Measurements from ENCODE around the gene GSE1.

The GSE1 gene

DNA sequence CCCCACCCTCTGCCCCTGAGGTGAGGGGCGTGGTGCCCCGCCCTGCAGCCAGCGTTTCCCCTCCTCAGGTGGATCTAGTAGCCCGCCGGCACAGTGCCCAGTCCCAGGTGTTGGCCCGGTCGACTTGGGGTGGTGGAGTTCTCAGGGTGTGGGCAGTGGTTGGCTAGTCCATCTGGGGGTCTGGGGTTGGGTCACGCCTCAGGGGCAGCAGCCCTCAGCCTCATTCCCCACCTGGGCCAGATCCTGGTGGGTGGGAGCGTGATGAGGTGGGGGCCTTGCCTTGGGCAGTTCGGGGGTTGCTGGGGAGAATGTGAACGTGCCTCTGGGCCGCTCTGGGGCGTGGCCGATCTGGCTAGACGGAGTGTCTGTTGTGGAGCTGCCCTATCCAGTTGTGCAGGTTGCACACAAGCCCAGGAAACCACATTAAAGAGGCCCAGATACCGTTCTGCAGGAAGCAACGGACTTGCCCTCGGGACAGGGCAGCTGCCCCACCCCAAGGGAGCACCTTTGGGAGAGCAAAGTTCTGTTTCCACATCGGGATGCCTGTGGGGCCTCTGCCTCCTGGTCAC is 32.0 kb downstream of the GSE1 start:
- Histone ChIP-seq H3K27me3 (ENCODE audit: control insufficient read depth, insufficient read depth, low read length) (no peaks in the 10 kb centered on the region), H3K9me3 (ENCODE audit: control insufficient read depth, insufficient read depth, low read length) (no peaks in the 10 kb centered on the region), H3K4me3 (ENCODE audit: low read depth, low read length) (no peak overlapping the region), H3K4me1 (ENCODE audit: control insufficient read depth, insufficient read depth, low read length) (no peaks in the 10 kb centered on the region), H3K9ac (ENCODE audit: low read depth, low read length) (no peak overlapping the region), H3K36me3 (ENCODE audit: control insufficient read depth, insufficient read depth, low read length) (peaks cover 57% of the 10 kb centered on the region)

- Histone ChIP-seq H3K9me3 (ENCODE audit: control insufficient read depth, insufficient read depth, low read length) (no peaks in the 10 kb centered on the region), H3K4me3 (ENCODE audit: low read depth, low read length) (no peak overlapping the region), H3K27me3 (ENCODE audit: control insufficient read depth, insufficient read depth, low read length) (no peaks in the 10 kb centered on the region), H3K36me3 (ENCODE audit: control insufficient read depth, insufficient read depth, low read length) (peaks cover 51% of the 10 kb centered on the region), H3K4me1 (ENCODE audit: control insufficient read depth, insufficient read depth, low read length) (no peaks in the 10 kb centered on the region), H3K9ac (ENCODE audit: low read depth, low read length) (no peak overlapping the region)
These were observed 33.3 kb downstream of the GSE1 start for GRCh38 chr16:85646358-85646907.

DNA sequence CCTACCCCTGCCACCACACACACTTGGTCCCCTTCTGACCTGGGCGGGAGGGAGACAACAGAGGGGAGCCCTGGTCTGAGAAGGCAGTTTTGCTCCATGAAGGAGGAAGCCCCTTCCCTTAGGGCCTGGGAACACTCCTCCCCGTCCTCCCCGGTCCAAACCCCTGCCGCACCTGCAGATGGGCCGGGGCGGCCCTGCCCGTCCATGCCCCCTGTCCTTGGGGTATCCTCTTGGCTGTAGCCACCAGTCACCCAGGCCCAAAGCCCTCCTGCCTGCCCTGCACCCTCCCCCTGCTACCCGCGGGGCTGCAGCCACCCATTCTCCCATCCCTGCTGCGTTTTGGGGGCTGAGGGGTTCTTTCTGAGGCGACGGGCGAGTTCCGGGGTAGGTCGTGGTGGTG is 33.9 kb downstream of the GSE1 start:
- Histone ChIP-seq H3K27me3 (ENCODE audit: control insufficient read depth, insufficient read depth, low read length) (no peaks in the 10 kb centered on the region), H3K9ac (ENCODE audit: low read depth, low read length) (no peak overlapping the region)

GRCh38 chr16:85648070-85648714 is 35.1 kb downstream of the GSE1 start:
- Histone ChIP-seq H3K4me3 (ENCODE audit: low read depth, low read length) (no peak overlapping the region), H3K4me1 (ENCODE audit: control insufficient read depth, insufficient read depth, low read length) (no peaks in the 10 kb centered on the region), H3K9me3 (ENCODE audit: control insufficient read depth, insufficient read depth, low read length) (no peaks in the 10 kb centered on the region), H3K27me3 (ENCODE audit: control insufficient read depth, insufficient read depth, low read length) (no peaks in the 10 kb centered on the region), H3K36me3 (ENCODE audit: control insufficient read depth, insufficient read depth, low read length) (peaks cover 49% of the 10 kb centered on the region), H3K9ac (ENCODE audit: low read depth, low read length) (no peak overlapping the region)

More for the DNA sequence above, 33.9 kb downstream of the GSE1 start:
- Histone ChIP-seq H3K4me3 (ENCODE audit: low read depth, low read length) (no peak overlapping the region), H3K4me1 (ENCODE audit: control insufficient read depth, insufficient read depth, low read length) (no peaks in the 10 kb centered on the region), H3K36me3 (ENCODE audit: control insufficient read depth, insufficient read depth, low read length) (peaks cover 51% of the 10 kb centered on the region), H3K9me3 (ENCODE audit: control insufficient read depth, insufficient read depth, low read length) (no peaks in the 10 kb centered on the region)

GRCh38 chr16:85648805-85649204 is 35.7 kb downstream of the GSE1 start:
- Histone ChIP-seq H3K4me3 (ENCODE audit: low read depth, low read length) (no peak overlapping the region), H3K36me3 (ENCODE audit: control insufficient read depth, insufficient read depth, low read length) (peaks cover 52% of the 10 kb centered on the region), H3K9ac (ENCODE audit: low read depth, low read length) (no peak overlapping the region), H3K4me1 (ENCODE audit: control insufficient read depth, insufficient read depth, low read length) (no peaks in the 10 kb centered on the region), H3K27me3 (ENCODE audit: control insufficient read depth, insufficient read depth, low read length) (no peaks in the 10 kb centered on the region), H3K9me3 (ENCODE audit: control insufficient read depth, insufficient read depth, low read length) (no peaks in the 10 kb centered on the region)

DNA sequence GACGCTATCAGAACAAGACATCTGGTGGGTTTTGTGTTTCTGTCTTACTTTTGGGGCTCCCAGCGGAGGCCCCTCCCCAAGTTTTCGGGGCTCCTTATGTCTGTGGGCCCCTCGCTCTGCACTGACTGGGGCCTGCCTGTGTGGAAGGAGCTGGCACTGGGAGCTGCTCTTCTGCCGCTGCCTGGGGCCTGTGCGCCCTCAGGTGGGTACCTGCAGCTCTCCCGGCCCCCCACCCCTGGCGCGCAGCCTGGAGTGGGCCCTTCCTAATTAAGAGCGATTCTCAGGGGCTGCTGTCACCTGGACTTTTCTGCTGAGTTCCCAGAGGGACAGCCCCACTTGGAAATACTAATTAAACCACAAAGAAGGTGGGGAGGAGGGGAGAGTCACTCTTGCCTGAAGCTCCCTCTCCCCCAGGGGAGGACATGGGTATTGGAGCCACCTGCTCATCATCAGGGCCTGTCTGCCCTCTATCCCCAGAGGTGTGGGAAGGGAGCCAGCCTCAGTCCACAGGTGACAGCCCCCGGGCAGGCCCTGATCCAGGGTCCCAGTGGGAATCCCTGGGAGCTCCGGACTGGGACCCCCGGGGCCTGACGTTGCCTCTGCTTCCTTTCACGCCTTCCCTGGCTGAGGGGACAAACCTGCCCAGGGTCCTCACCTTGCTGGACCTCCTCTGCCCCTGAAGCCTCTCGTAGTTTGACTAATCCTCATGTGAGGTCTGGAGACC is 36.5 kb downstream of the GSE1 start:
- Histone ChIP-seq H3K4me3 (ENCODE audit: low read depth, low read length) (no peak overlapping the region), H3K9ac (ENCODE audit: low read depth, low read length) (peak overlapping the region; percentile 47), H3K27me3 (ENCODE audit: control insufficient read depth, insufficient read depth, low read length) (no peaks in the 10 kb centered on the region), H3K9me3 (ENCODE audit: control insufficient read depth, insufficient read depth, low read length) (no peaks in the 10 kb centered on the region), H3K4me1 (ENCODE audit: control insufficient read depth, insufficient read depth, low read length) (no peaks in the 10 kb centered on the region), H3K36me3 (ENCODE audit: control insufficient read depth, insufficient read depth, low read length) (peaks cover 60% of the 10 kb centered on the region)

DNA sequence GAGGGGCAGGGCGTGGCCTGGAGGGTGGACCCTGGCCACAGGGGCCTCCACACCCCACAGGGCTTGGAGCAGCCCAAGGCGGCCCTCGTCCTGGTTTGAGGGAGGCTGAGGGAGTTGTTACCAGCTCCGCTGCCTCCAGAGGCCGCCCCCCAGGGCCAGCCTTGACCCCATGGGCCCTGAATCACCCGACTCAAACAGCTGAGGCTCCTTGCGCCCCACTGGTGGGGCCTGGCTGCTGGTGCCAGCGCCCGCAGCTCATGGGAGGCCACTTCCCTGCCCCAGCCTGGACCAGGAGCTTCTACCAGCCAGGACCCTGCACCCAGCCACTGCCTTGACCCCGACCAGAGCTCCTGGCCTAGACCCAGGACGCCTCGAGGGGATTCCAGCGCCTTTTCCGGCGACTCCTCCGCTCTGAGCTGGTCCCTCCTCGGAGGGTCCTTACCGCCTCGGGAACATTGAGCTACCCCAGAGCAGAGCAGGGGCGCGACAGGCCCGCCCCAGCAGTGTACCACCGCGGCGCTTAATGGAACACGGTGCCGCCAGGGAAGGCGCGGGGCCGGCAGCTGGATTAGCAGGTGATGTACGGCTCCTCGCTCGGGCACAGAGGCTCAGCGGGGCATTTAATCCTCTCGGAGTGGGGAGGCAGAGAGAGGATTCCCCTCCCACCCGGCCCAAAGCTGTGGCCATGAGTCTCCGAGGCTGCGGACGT is 37.2 kb downstream of the GSE1 start:
- Histone ChIP-seq H3K4me3 (ENCODE audit: low read depth, low read length) (no peak overlapping the region), H3K9me3 (ENCODE audit: control insufficient read depth, insufficient read depth, low read length) (no peaks in the 10 kb centered on the region), H3K36me3 (ENCODE audit: control insufficient read depth, insufficient read depth, low read length) (peaks cover 63% of the 10 kb centered on the region), H3K27me3 (ENCODE audit: control insufficient read depth, insufficient read depth, low read length) (no peaks in the 10 kb centered on the region), H3K4me1 (ENCODE audit: control insufficient read depth, insufficient read depth, low read length) (no peaks in the 10 kb centered on the region), H3K9ac (ENCODE audit: low read depth, low read length) (peak overlapping the region; percentile 47)

GRCh38 chr16:85650844-85651628 is 37.9 kb downstream of the GSE1 start:
- peaks cover 67% of the 10 kb centered on the region for H3K36me3 ChIP-seq (ENCODE audit: control insufficient read depth, insufficient read depth, low read length)
- H3K9ac ChIP-seq (ENCODE audit: low read depth, low read length), result no peak overlapping the region
- H3K4me1 ChIP-seq (ENCODE audit: control insufficient read depth, insufficient read depth, low read length), result no peaks in the 10 kb centered on the region
- H3K4me3 ChIP-seq (ENCODE audit: low read depth, low read length), result no peak overlapping the region
- no peaks in the 10 kb centered on the region for H3K27me3 ChIP-seq (ENCODE audit: control insufficient read depth, insufficient read depth, low read length)
- no peaks in the 10 kb centered on the region for H3K9me3 ChIP-seq (ENCODE audit: control insufficient read depth, insufficient read depth, low read length)

DNA sequence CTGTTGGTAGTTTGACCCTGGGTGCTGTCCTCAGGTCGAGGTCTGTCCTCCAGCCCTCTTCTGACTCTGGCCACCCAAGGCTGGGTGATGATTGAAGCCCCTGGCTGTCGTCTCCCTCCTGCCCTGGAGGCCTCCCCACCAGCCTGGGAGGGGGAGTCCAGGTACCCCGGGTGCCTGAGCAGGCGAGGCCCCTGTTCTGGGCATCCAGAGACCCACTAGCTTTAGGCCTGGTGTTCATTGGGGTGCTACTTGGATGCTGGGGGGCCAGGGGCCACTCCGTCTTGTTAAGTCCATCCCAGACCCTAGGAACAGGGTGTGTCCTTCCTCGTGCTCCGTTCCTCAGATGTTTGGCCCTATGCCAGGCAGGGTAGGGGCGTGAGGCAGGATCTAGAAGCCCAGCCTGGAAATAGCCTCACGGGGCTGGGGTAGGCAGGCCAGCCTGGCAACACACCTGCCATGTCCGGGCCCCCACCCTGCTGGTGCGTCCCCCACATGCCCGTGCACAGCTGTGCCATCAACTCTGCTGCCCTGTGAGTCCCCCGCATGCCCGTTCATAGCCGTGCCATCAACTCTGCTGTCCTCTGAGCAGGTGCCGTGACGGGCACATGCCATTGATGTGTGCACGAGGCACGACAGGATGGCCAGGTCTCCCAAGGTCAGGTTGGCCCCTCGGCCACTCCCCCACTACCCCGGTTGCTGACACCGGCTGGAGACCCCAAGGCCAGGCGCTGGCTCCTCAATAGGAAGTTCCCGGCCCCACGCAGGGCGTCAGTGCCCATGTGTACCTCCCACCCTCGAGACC is 38.7 kb downstream of the GSE1 start:
- H3K4me1 ChIP-seq (ENCODE audit: control insufficient read depth, insufficient read depth, low read length), result no peaks in the 10 kb centered on the region
- peaks cover 75% of the 10 kb centered on the region for H3K36me3 ChIP-seq (ENCODE audit: control insufficient read depth, insufficient read depth, low read length)
- no peak overlapping the region for H3K4me3 ChIP-seq (ENCODE audit: low read depth, low read length)
- H3K9me3 ChIP-seq (ENCODE audit: control insufficient read depth, insufficient read depth, low read length), result no peaks in the 10 kb centered on the region
- H3K9ac ChIP-seq (ENCODE audit: low read depth, low read length), result no peak overlapping the region
- no peaks in the 10 kb centered on the region for H3K27me3 ChIP-seq (ENCODE audit: control insufficient read depth, insufficient read depth, low read length)

DNA sequence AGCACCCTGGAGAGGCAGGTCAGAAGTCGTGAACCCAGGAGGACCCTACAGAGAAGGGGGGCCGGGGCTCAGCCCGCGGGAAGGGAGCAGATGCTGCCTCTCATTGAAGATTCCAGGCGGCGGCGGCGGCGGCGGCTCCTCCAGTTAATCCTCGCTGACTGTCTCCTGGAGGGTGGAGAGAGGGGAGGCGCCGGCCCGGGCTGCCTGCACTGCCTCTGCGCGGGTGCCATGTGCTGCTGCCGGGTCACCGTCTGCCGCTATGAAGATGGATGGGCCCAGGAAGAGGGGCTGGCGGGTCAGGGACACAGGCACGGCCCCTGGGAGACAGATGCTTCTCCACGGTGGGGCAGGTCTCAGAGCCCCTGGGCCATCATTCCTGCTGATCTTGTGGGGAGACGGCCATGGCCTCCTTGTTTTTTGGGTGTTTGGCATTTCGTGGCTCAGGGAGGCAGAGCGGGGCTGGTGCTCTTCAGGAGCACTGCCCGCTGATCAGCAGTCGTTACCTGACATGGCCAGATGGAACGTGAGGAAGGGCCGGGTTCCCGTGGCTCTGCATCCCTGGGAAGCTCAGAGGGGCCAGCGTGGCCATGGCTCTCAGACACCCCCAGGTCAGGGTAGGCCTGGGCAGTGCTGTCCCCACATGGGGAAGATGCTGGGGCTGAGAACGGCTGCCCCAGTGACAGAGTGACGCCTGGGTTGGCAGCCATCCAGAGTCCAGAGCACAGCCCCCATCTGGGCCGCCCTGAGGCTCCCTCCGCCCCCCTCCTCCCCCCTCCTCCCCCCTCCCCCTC is 39.5 kb downstream of the GSE1 start:
- Histone ChIP-seq H3K27me3 (ENCODE audit: control insufficient read depth, insufficient read depth, low read length) (no peaks in the 10 kb centered on the region), H3K9ac (ENCODE audit: low read depth, low read length) (no peak overlapping the region), H3K4me1 (ENCODE audit: control insufficient read depth, insufficient read depth, low read length) (no peaks in the 10 kb centered on the region), H3K36me3 (ENCODE audit: control insufficient read depth, insufficient read depth, low read length) (peaks cover 81% of the 10 kb centered on the region), H3K4me3 (ENCODE audit: low read depth, low read length) (no peak overlapping the region), H3K9me3 (ENCODE audit: control insufficient read depth, insufficient read depth, low read length) (no peaks in the 10 kb centered on the region)
